HepG2 (cell line): ENCODE results near the gene TNP2. TPM values are rescaled to one million over a fixed set of nuclear protein-coding genes. Genes with fewer than 3 reads are reported as not detected.

ENCODE experiments used
- ASH2L ChIP-seq: fragments of 300-600, 200-600 bp; sonication (generic); IDR thresholded peaks from 2 replicates; pipeline ENCODE4 v1.7.0; 2017; ENCODE audit warnings: low read depth, mild to moderate bottlenecking, moderate library complexity, mixed read lengths, low read length; ENCODE audit not compliant: insufficient read length
- CBX5 ChIP-seq: sonication (generic); formaldehyde crosslinking; IDR thresholded peaks from 2 replicates; pipeline ENCODE4 v1.4.0; 2020; ENCODE audit warnings: missing genetic modification reagents, borderline replicate concordance
- FOXK1 ChIP-seq: sonication (generic); formaldehyde crosslinking; IDR thresholded peaks from 2 replicates; pipeline ENCODE4 v1.4.0; 2020; ENCODE audit warnings: low read depth, missing genetic modification reagents, borderline replicate concordance
- IKZF4 ChIP-seq: sonication (generic); formaldehyde crosslinking; IDR thresholded peaks from 2 replicates; pipeline ENCODE4 v1.5.1; 2020; ENCODE audit warnings: borderline replicate concordance, mild to moderate bottlenecking, low read depth, missing genetic modification reagents; ENCODE audit errors: not compliant biosample characterization
- MXI1 ChIP-seq: IDR thresholded peaks from 3 replicates; pipeline ENCODE4 v1.6.1; 2012; ENCODE audit warnings: low read depth, low read length, inconsistent platforms, borderline replicate concordance
- PCBP2 ChIP-seq: fragments of 200-400 bp; formaldehyde crosslinking; optimal IDR thresholded peaks from 2 replicates; pipeline ENCODE3; 2018; ENCODE audit warnings: low read length, low read depth; ENCODE audit not compliant: poor library complexity, severe bottlenecking
- ZBTB7A ChIP-seq: sonication (generic); formaldehyde crosslinking; IDR thresholded peaks from 2 replicates; pipeline ENCODE4 v1.8.0; 2022; ENCODE audit warnings: mild to moderate bottlenecking, missing genetic modification reagents
- ZFX ChIP-seq: sonication (generic); formaldehyde crosslinking; IDR thresholded peaks from 2 replicates; pipeline ENCODE4 v1.4.0; 2020; ENCODE audit warnings: mild to moderate bottlenecking, low read depth, missing genetic modification reagents, moderate library complexity
- ZNF543 ChIP-seq: sonication (generic); formaldehyde crosslinking; IDR thresholded peaks from 2 replicates; pipeline ENCODE4 v1.4.0; 2020; ENCODE audit warnings: mild to moderate bottlenecking, missing genetic modification reagents
- ZNF569 ChIP-seq: sonication (generic); formaldehyde crosslinking; IDR thresholded peaks from 2 replicates; pipeline ENCODE4 v1.5.0; 2020; ENCODE audit warnings: mild to moderate bottlenecking, missing genetic modification reagents, moderate library complexity, borderline replicate concordance
- ZNF598 ChIP-seq: sonication (generic); formaldehyde crosslinking; IDR thresholded peaks from 2 replicates; pipeline ENCODE4 v1.5.1; 2020; ENCODE audit warnings: mild to moderate bottlenecking, missing genetic modification reagents, borderline replicate concordance
- ZNF776 ChIP-seq: sonication (generic); formaldehyde crosslinking; IDR thresholded peaks from 2 replicates; pipeline ENCODE4 v1.4.0; 2020; ENCODE audit warnings: mild to moderate bottlenecking, missing genetic modification reagents
- polyA plus RNA-seq, 8 experiments: library from polyadenylated mRNA; depleted of rRNA in 3 of 8; stranded (reverse) in 7 of 8; unstranded in 1 of 8; fragments of >200 nt; fragmentation: Illumina TruSeq in 4 of 8; extraction: Trizol in 4 of 8; gene quantifications; 2 replicates each; pipeline versions ENCODE4 v1.2.1 to v1.2.3, GENCODE V29; 2011 to 2016; ENCODE audit warnings: low read depth in 4 of 8, missing spikeins in 1 of 8, mixed read lengths in 1 of 8; ENCODE audit not compliant: insufficient read depth in 1 of 8
- total RNA-seq, 5 experiments: library from RNA; depleted of rRNA; stranded (reverse); fragments of >200 nt; fragmentation: Illumina TruSeq; extraction: Trizol; gene quantifications; 2 replicates each; pipeline ENCODE4 v1.2.3, GENCODE V29; 2016; ENCODE audit warnings: low read depth in 1 of 5
- TF ChIP-seq, protein P1 (sequence below): IDR thresholded peaks from 2 replicates; pipeline ENCODE4 v1.6.1; 2016
- TF ChIP-seq, protein P2 (sequence below): sonication (generic); formaldehyde crosslinking; IDR thresholded peaks from 2 replicates; pipeline ENCODE4 v1.8.1; 2023; ENCODE audit warnings: mild to moderate bottlenecking, missing genetic modification reagents
- TF ChIP-seq, protein P3 (sequence below), 2 experiments: sonication (generic) in 1 of 2; formaldehyde crosslinking in 1 of 2; IDR thresholded peaks; 2 replicates each; pipeline versions ENCODE4 v1.4.0 to v1.6.1; 2016 to 2020; ENCODE audit warnings: borderline replicate concordance in 1 of 2, low read depth in 1 of 2, mild to moderate bottlenecking in 1 of 2, missing genetic modification reagents in 1 of 2
- TF ChIP-seq, protein P4 (sequence below): sonication (generic); formaldehyde crosslinking; IDR thresholded peaks from 2 replicates; pipeline ENCODE4 v1.4.0; 2020; ENCODE audit warnings: missing genetic modification reagents, mild to moderate bottlenecking, borderline replicate concordance
- TF ChIP-seq, protein P5 (sequence below): sonication (generic); formaldehyde crosslinking; IDR thresholded peaks from 2 replicates; pipeline ENCODE4 v1.5.0; 2020; ENCODE audit warnings: missing genetic modification reagents

The TNP2 gene
- total and polyA plus RNA-seq, 2 of the 13 experiments (the other 11 are each of a cell fraction or from before 2014, with no cell fraction given), result not detected

DNA sequence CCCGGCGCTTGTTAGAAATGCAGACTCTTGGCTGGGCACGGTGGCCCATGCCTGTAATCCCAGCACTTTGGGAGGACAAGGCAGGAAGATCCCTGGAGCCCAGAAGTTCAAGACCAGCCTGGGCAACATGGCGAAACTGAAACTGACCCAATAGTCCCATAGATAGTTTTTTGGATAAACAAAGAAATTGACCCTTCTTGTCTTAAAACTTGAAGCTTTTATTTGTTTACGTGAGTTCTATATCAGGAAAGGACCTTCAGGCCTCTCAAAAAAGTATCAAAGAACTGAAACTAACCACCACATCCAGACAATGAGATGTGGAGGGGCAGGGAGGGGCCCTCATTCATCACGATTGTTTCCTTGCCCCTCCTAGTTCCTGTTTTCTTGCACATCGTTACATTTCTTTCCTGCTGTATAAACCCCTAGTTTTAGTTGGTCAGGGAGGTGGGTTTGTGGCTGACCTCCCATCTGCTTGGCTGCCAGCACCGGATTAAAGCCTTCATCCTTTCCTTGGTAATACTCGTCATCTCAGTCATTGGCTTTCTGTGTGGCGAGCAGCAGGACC lies 42.0 kb upstream of the TNP2 start (continued):
- TF ChIP-seq ASH2L (peak; percentile 1), CBX5 (CRISPR knock-in tag) (no peak), FOXK1 (CRISPR knock-in tag) (peak; percentile 4; the same call in 1 of the 2 replicates), IKZF4 (CRISPR knock-in tag) (no peak), ZNF776 (CRISPR knock-in tag) (no peak), MXI1 (no peak), ZNF569 (no peak), ZNF543 (CRISPR knock-in tag) (0 out of 2 replicates have a peak, but pooled peaks have one; percentile 21), ZFX (CRISPR knock-in tag) (0 out of 2 replicates have a peak, but pooled peaks have one; percentile 6), ZNF598 (CRISPR knock-in tag) (0 out of 2 replicates have a peak, but pooled peaks have one; percentile 11), PCBP2 (no peak), ZBTB7A (CRISPR knock-in tag) (no peak)
- TF ChIP-seq, protein P1, sequence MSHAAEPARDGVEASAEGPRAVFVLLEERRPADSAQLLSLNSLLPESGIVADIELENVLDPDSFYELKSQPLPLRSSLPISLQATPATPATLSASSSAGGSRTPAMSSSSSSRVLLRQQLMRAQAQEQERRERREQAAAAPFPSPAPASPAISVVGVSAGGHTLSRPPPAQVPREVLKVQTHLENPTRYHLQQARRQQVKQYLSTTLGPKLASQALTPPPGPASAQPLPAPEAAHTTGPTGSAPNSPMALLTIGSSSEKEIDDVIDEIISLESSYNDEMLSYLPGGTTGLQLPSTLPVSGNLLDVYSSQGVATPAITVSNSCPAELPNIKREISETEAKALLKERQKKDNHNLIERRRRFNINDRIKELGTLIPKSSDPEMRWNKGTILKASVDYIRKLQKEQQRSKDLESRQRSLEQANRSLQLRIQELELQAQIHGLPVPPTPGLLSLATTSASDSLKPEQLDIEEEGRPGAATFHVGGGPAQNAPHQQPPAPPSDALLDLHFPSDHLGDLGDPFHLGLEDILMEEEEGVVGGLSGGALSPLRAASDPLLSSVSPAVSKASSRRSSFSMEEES, result 0 out of 2 replicates have a peak, but pooled peaks have one; percentile 17
- TF ChIP-seq, protein P2, sequence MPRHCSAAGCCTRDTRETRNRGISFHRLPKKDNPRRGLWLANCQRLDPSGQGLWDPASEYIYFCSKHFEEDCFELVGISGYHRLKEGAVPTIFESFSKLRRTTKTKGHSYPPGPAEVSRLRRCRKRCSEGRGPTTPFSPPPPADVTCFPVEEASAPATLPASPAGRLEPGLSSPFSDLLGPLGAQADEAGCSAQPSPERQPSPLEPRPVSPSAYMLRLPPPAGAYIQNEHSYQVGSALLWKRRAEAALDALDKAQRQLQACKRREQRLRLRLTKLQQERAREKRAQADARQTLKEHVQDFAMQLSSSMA (CRISPR knock-in tag), result no peak
- TF ChIP-seq, protein P3, sequence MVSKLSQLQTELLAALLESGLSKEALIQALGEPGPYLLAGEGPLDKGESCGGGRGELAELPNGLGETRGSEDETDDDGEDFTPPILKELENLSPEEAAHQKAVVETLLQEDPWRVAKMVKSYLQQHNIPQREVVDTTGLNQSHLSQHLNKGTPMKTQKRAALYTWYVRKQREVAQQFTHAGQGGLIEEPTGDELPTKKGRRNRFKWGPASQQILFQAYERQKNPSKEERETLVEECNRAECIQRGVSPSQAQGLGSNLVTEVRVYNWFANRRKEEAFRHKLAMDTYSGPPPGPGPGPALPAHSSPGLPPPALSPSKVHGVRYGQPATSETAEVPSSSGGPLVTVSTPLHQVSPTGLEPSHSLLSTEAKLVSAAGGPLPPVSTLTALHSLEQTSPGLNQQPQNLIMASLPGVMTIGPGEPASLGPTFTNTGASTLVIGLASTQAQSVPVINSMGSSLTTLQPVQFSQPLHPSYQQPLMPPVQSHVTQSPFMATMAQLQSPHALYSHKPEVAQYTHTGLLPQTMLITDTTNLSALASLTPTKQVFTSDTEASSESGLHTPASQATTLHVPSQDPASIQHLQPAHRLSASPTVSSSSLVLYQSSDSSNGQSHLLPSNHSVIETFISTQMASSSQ (IDR thresholded peaks at IDR 0.05; ENCODE audit: low read depth), result no peak
- TF ChIP-seq, protein P3 (CRISPR knock-in tag; IDR thresholded peaks at IDR 0.05; ENCODE audit: borderline replicate concordance), result no peak
- TF ChIP-seq, protein P4, sequence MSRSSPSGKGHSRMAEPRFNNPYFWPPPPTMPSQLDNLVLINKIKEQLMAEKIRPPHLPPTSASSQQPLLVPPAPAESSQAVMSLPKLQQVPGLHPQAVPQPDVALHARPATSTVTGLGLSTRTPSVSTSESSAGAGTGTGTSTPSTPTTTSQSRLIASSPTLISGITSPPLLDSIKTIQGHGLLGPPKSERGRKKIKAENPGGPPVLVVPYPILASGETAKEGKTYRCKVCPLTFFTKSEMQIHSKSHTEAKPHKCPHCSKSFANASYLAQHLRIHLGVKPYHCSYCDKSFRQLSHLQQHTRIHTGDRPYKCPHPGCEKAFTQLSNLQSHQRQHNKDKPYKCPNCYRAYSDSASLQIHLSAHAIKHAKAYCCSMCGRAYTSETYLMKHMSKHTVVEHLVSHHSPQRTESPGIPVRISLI (CRISPR knock-in tag), result 0 out of 2 replicates have a peak, but pooled peaks have one; percentile 6
- TF ChIP-seq, protein P5, sequence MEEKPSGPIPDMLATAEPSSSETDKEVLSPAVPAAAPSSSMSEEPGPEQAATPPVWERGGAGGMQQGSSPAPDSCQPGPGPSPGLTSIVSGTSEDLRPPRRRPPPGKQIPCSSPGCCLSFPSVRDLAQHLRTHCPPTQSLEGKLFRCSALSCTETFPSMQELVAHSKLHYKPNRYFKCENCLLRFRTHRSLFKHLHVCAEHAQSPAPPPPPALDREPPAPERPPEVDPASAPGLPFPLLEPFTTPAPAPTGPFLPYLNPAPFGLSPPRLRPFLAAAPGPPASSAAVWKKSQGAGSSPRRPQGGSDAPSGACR, result no peak
